Trophoblast cell (in vitro differentiated cells and primary cell): ENCODE results near the gene ERGIC1.

ENCODE experiments used
- DNase-seq, 2 donors: peaks; one replicate each; pipeline ENCODE4 v3.0.0-alpha.2; 2016
- H2AFZ ChIP-seq: 2 replicates; pipeline ENCODE4 v1.6.1; 2013; ENCODE audit warnings: low read length, moderate library complexity, mild to moderate bottlenecking; ENCODE audit not compliant: insufficient read depth, poor library complexity
- H2AK5ac ChIP-seq: 2 replicates; pipeline ENCODE4 v1.6.1; 2013; ENCODE audit warnings: mild to moderate bottlenecking, low read length
- H2BK120ac ChIP-seq: 2 replicates; pipeline ENCODE4 v1.6.1; 2013; ENCODE audit warnings: low read length, mild to moderate bottlenecking, moderate library complexity; ENCODE audit not compliant: insufficient read depth, poor library complexity
- H2BK12ac ChIP-seq: 2 replicates; pipeline ENCODE4 v1.6.1; 2013; ENCODE audit warnings: mild to moderate bottlenecking, low read length, moderate library complexity
- H2BK5ac ChIP-seq: 2 replicates; pipeline ENCODE4 v1.6.1; 2013; ENCODE audit warnings: low read length, low read depth, moderate library complexity, mild to moderate bottlenecking; ENCODE audit not compliant: poor library complexity
- H3K14ac ChIP-seq: 2 replicates; pipeline ENCODE4 v1.6.1; 2013; ENCODE audit warnings: mild to moderate bottlenecking, low read length
- H3K18ac ChIP-seq: 2 replicates; pipeline ENCODE4 v1.6.1; 2013; ENCODE audit warnings: mild to moderate bottlenecking, low read length
- H3K23ac ChIP-seq: 2 replicates; pipeline ENCODE4 v1.6.1; 2013; ENCODE audit warnings: low read length
- H3K27ac ChIP-seq: 2 replicates; pipeline ENCODE4 v1.5.1; 2013; ENCODE audit warnings: low read depth, mild to moderate bottlenecking, inconsistent platforms, low read length, moderate library complexity
- H3K27me3 ChIP-seq: 2 replicates; pipeline ENCODE4 v1.6.1; 2013; ENCODE audit warnings: inconsistent platforms, mild to moderate bottlenecking, low read length, moderate library complexity; ENCODE audit not compliant: insufficient read depth
- H3K36me3 ChIP-seq, 2 experiments: 1 replicate in 1 of 2; 2 replicates in 1 of 2; pipeline ENCODE4 v1.6.1; 2013; ENCODE audit warnings: low read length in 2 of 2, mild to moderate bottlenecking in 2 of 2, moderate library complexity in 1 of 2; ENCODE audit not compliant: insufficient read depth in 2 of 2, control insufficient read depth in 1 of 2
- H3K4ac ChIP-seq: 2 replicates; pipeline ENCODE4 v1.6.1; 2013; ENCODE audit warnings: low read depth, mild to moderate bottlenecking, low read length, moderate library complexity
- H3K4me1 ChIP-seq, 2 experiments: 1 replicate in 1 of 2; 2 replicates in 1 of 2; pipeline ENCODE4 v1.6.1; 2013; ENCODE audit warnings: low read length in 2 of 2, mild to moderate bottlenecking in 2 of 2, moderate library complexity in 1 of 2; ENCODE audit not compliant: insufficient read depth in 2 of 2, control insufficient read depth in 1 of 2
- H3K4me2 ChIP-seq: 2 replicates; pipeline ENCODE4 v1.6.1; 2013; ENCODE audit warnings: inconsistent platforms, mild to moderate bottlenecking, low read length, moderate library complexity
- H3K4me3 ChIP-seq: 2 replicates; pipeline ENCODE4 v1.5.1; 2013; ENCODE audit warnings: mild to moderate bottlenecking, low read depth, low read length, inconsistent platforms
- H3K79me1 ChIP-seq: one replicate; pipeline ENCODE4 v1.6.1; 2013; ENCODE audit warnings: low read length
- H3K79me2 ChIP-seq: 2 replicates; pipeline ENCODE4 v1.6.1; 2013; ENCODE audit warnings: low read length, mild to moderate bottlenecking; ENCODE audit not compliant: control insufficient read depth, insufficient read depth, poor library complexity
- H3K9ac ChIP-seq: 2 replicates; pipeline ENCODE4 v1.6.1; 2013; ENCODE audit warnings: mild to moderate bottlenecking, low read length
- H3K9me3 ChIP-seq: 2 replicates; pipeline ENCODE4 v1.6.1; 2013; ENCODE audit warnings: low read depth, mild to moderate bottlenecking, control low read depth, inconsistent platforms, low read length; ENCODE audit not compliant: insufficient read depth
- H4K12ac ChIP-seq: 2 replicates; pipeline ENCODE4 v1.6.1; 2013; ENCODE audit warnings: low read depth, mild to moderate bottlenecking, low read length, moderate library complexity
- H4K8ac ChIP-seq: 2 replicates; pipeline ENCODE4 v1.6.1; 2013; ENCODE audit warnings: low read depth, mild to moderate bottlenecking, low read length, moderate library complexity
- H4K91ac ChIP-seq: one replicate; pipeline ENCODE4 v1.6.1; 2013; ENCODE audit warnings: low read depth, mild to moderate bottlenecking, low read length, moderate library complexity
- WGBS: extraction: QIAGEN DNeasy Blood & Tissue Kit; methylation state at CpG from one replicate; pipeline ENCODE4 v1.1.7; 2013; ENCODE audit warnings: missing lambda C conversion rate; ENCODE audit not compliant: insufficient read length, insufficient coverage; ENCODE audit errors: extremely low coverage; 5-methylcytosine and 5-hydroxymethylcytosine counted together

The ERGIC1 gene

DNA sequence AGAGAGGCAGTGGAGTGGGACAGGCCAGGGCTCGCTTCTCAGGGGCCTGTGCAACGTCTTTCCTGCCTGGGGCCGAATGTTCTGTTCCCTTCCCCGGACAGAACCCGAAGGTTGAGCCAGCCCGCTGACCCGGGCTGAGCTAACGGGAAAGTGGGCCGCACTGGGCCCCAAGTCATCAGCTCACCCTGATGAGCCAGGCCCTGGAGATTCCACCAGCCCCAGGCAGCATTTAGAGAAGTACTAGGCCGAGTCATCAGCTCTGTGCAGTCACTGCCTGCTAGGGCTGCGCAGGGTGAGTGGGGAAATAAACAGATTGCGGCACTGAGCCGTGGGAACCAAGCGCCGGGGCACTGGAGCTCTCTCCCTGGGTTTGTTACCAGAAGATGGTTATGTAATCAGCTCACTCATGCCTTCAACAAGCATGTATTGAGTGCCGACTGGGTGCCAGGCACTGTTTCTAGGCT, 33.9 kb upstream of the ERGIC1 start:
- Histone ChIP-seq H3K4ac (no peak overlapping the region), H2AK5ac (no peak overlapping the region), H3K23ac (no peak overlapping the region), H3K9me3 (no peaks in the 10 kb centered on the region), H3K9ac (no peak overlapping the region), H3K79me2 (no peaks in the 10 kb centered on the region), H4K91ac (no peak overlapping the region), H2BK5ac (no peak overlapping the region), H3K27ac (no peak overlapping the region), H3K4me3 (no peak overlapping the region), H2AFZ (peak overlapping the region; percentile 12), H4K8ac (no peak overlapping the region), H3K27me3 (no peaks in the 10 kb centered on the region), H3K79me1 (no peaks in the 10 kb centered on the region), H2BK120ac (no peak overlapping the region), H3K18ac (no peak overlapping the region), H3K36me3 (no peaks in the 10 kb centered on the region), H3K4me1 (peaks cover 4 to 14% of the 10 kb centered on the region in 2 experiments), H3K14ac (no peak overlapping the region), H3K4me2 (no peak overlapping the region), H4K12ac (no peak overlapping the region), H2BK12ac (no peak overlapping the region)
- DNase-seq, result peak; percentile 95 to 98
- WGBS, result no CpG with 5 or more reads among the region's 16 CpGs

DNA sequence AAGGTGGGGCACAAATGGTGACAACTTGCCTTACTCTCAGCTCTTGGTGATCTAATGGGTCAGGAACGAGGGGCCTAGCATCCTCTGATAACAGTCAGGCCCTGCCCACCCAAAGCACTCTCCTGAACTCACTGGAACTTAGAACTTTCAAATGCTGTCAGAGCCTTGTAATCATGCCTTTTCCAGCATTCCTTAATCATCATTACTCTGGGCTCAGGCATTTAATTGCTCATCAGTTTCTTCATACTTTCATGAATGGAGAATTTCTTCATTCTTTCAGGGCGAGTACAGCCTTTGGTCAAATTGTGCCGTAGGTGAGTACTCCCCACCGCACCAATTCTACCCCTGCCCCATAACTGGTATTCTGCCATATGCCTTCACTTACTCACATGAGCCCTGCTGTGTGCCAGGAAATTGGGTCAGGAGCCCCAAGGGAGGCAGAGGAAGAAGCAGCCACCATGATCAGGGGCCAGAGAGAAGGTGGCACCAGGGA, 32.8 kb upstream of the ERGIC1 start:
- Histone ChIP-seq H3K14ac (no peak overlapping the region), H3K4me2 (no peak overlapping the region), H4K8ac (no peak overlapping the region), H3K27ac (no peak overlapping the region), H3K79me1 (no peaks in the 10 kb centered on the region), H3K9ac (no peak overlapping the region), H2BK5ac (no peak overlapping the region), H3K18ac (no peak overlapping the region), H2AK5ac (no peak overlapping the region), H3K27me3 (no peaks in the 10 kb centered on the region), H4K12ac (no peak overlapping the region), H3K4ac (no peak overlapping the region), H3K36me3 (no peaks in the 10 kb centered on the region), H3K4me3 (no peak overlapping the region), H3K9me3 (no peaks in the 10 kb centered on the region), H3K23ac (no peak overlapping the region), H3K79me2 (no peaks in the 10 kb centered on the region), H2AFZ (no peak overlapping the region), H2BK120ac (no peak overlapping the region), H2BK12ac (no peak overlapping the region), H3K4me1 (peaks cover 4 to 14% of the 10 kb centered on the region in 2 experiments), H4K91ac (no peak overlapping the region)
- peak; percentile 97 to 99 for DNase-seq
- no CpG with 5 or more reads among the region's 4 CpGs for WGBS

DNA sequence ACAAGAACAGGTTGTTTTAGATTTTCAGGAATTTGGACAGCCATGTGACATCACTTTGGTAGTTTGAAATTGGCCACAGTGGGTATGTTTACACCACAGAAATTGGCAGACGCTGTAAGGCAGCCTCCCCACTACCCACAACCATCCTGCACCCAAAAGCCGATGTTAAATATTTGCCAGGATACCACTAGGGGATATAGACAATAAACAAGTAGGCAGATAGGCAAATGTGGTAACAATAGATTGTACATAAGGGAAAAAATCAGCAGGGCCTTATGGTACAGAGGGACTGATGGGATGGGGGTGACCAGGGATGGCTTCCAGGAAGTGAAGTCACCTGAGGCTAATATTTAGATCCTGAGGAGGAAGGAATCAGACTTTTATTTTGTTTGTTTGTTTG, 31.9 kb upstream of the ERGIC1 start:
- Histone ChIP-seq H3K36me3 (no peaks in the 10 kb centered on the region), H2AK5ac (no peak overlapping the region), H3K18ac (no peak overlapping the region), H3K4ac (no peak overlapping the region), H3K27ac (no peak overlapping the region), H3K4me3 (no peak overlapping the region), H3K79me2 (no peaks in the 10 kb centered on the region), H3K23ac (no peak overlapping the region), H4K91ac (no peak overlapping the region), H4K12ac (no peak overlapping the region), H3K9ac (no peak overlapping the region), H2BK5ac (no peak overlapping the region), H3K79me1 (no peaks in the 10 kb centered on the region), H3K9me3 (peaks cover 1% of the 10 kb centered on the region), H2BK12ac (no peak overlapping the region), H2AFZ (no peak overlapping the region), H3K27me3 (no peaks in the 10 kb centered on the region), H3K14ac (no peak overlapping the region), H3K4me1 (peaks cover 6 to 14% of the 10 kb centered on the region in 2 experiments), H2BK120ac (no peak overlapping the region), H3K4me2 (no peak overlapping the region), H4K8ac (no peak overlapping the region)
- WGBS, result no CpG with 5 or more reads among the region's 2 CpGs
- no peak for DNase-seq

DNA sequence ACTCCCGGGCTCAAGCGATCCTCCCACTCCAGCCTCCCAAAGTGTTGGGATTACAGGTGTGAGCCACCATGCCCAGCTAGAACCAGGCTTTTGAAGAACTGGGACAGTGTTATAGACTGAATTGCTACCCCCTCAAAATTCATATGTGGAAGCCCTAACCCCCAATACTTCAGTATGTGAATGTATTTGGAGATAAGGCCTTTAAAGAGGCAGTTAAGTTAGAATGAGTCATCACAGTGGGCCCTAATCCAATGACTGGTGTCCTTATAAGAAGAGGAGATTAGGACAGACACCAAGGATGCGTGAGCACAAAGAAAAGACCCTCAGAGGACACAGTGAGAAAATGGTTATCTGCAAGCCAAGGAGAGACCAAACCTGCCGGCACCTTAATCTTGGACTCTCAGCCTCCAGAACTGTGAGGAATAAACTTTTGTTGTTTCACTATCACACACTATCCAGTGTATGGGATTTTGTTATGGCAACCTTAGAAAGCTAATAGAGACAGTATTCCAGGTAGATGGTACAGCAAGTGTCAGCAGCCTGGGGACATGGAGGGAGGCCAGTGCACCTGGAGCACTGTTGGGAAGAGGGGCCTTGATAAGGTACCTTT, 31.4 kb upstream of the ERGIC1 start:
- WGBS, result no CpG with 5 or more reads among the region's 4 CpGs
- H3K9me3 ChIP-seq, result peaks cover 1% of the 10 kb centered on the region
- no peaks in the 10 kb centered on the region for H3K79me2 ChIP-seq
- H2BK120ac ChIP-seq, result no peak overlapping the region
- no peak overlapping the region for H2BK12ac ChIP-seq
- no peaks in the 10 kb centered on the region for H3K27me3 ChIP-seq
- H2AFZ ChIP-seq, result no peak overlapping the region
- H3K9ac ChIP-seq, result no peak overlapping the region
- DNase-seq, result no peak
- no peak overlapping the region for H4K12ac ChIP-seq
- no peak overlapping the region for H3K23ac ChIP-seq
- no peak overlapping the region for H4K91ac ChIP-seq
- H3K18ac ChIP-seq, result no peak overlapping the region
- no peak overlapping the region for H2BK5ac ChIP-seq
- no peak overlapping the region for H3K4me2 ChIP-seq
- H3K4ac ChIP-seq, result no peak overlapping the region
- no peak overlapping the region for H3K14ac ChIP-seq
- H3K36me3 ChIP-seq, result no peaks in the 10 kb centered on the region
- no peaks in the 10 kb centered on the region for H3K79me1 ChIP-seq
- H3K27ac ChIP-seq, result no peak overlapping the region
- no peak overlapping the region for H2AK5ac ChIP-seq
- no peak overlapping the region for H3K4me3 ChIP-seq
- H4K8ac ChIP-seq, result no peak overlapping the region
- peaks cover 5 to 13% of the 10 kb centered on the region in 2 experiments for H3K4me1 ChIP-seq
